GM12892 (cell line): Measurements from ENCODE around the gene TESK1.

Experiments
- DNase-seq: peaks from one replicate; pipeline ENCODE4 v3.0.0; 2011; ENCODE audit not compliant: insufficient read length
- FAIRE-seq: peaks from 2 replicates; lab custom pipeline; 2011; peaks lifted over from hg19 to GRCh38; lab: Jason Lieb, UNC
- POLR2A ChIP-seq: IDR thresholded peaks from 2 replicates; pipeline ENCODE4 v1.6.1; 2011; ENCODE audit warnings: low read depth, low read length, control low read depth
- POLR2AphosphoS5 ChIP-seq: IDR thresholded peaks from 2 replicates; pipeline ENCODE4 v1.6.1; 2011; ENCODE audit warnings: low read depth, low read length, control low read depth
- TAF1 ChIP-seq: IDR thresholded peaks from 2 replicates; pipeline ENCODE4 v1.6.1; 2011; ENCODE audit warnings: low read depth, mild to moderate bottlenecking, control low read depth, low read length, borderline replicate concordance

Gene TESK1

GRCh38 chr9:35658137-35658967, 53.3 kb downstream of the TESK1 start, which contains the start of gene CCDC107:
Gene CCDC107 (plus strand): TSS chr9:35658292. CDS start chr9:35658380, 88 bp downstream.
- peak; percentile 58 for FAIRE-seq
- TF ChIP-seq POLR2A (peak; percentile 77; the same call in 1 of the 2 replicates), POLR2AphosphoS5 (0 out of 2 replicates have a peak, but pooled peaks have one; percentile 42), TAF1 (peak; percentile 58; the same call in 1 of the 2 replicates)
- peak; percentile 87 for DNase-seq

- no peak for FAIRE-seq
- no peak for DNase-seq
- TF ChIP-seq POLR2A (no peak), TAF1 (no peak), POLR2AphosphoS5 (no peak)
Measured at GRCh38 chr9:35658968-35659220, 53.8 kb downstream of the TESK1 start.

- DNase-seq, result no peak
- FAIRE-seq, result no peak
- TF ChIP-seq POLR2AphosphoS5 (no peak), POLR2A (no peak), TAF1 (no peak)
Measured at GRCh38 chr9:35659340-35659739, 54.3 kb downstream of the TESK1 start.
